T-helper 22 cell (primary cell): ENCODE data around the gene NUP62.

Experiments
- DNase-seq: peaks from one replicate; pipeline ENCODE4 v3.0.0-alpha.2; 2020; ENCODE audit warnings: low read depth

The NUP62 gene

DNA sequence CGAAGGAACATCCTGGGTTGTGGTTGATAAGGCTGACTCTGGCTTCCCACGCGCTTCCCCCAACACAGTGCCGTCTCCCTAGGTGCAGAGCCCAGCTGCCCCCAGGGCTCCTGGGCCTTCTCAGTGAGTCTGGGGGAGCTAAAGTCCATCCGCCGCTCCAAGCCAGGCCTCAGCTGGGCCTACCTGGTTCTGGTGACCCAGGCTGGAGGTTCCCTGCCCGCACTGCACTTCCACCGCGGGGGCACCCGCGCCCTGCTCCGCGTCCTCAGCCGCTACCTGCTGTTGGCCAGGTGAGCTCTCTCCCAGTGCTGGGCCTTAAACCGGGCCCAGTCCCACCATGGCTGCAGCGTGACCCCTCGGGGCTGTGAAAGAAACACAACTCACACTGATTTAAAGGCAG is 48.1 kb downstream of the NUP62 start:
- DNase-seq = no peak

DNA sequence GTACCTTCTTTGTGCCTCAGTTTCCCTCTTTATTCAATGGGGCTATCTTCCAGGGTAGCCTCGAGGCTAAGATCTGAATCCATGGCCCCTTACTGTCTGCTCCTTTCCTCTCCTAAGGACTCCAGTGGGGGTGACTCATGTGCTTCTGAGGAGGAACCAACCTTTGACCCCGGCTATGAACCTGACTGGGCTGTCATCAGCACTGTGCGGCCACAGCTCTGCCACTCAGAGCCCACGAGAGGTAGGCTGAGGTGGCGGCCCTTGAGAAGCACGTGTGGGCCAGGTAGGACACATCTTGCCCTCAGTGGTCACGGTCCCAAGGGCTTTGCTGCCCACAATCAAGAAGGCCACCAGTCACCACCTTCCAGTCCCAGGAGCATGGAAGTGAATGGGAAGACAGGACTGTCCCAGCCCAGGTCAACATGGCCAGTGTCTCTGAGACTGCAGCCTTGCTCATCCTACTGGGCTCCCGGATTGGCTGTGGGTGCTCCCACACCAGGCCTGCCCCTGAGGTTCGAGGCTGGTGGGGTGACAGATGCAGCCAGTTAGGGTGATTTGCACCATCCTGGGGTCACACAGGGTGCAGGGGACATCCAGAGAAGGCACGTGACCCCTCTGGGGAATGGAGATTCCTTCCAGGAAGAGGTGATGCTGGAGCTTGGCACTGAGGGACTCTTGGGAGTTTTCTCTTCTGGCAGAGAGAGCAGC is 49.0 kb downstream of the NUP62 start:
- DNase-seq = no peak

DNA sequence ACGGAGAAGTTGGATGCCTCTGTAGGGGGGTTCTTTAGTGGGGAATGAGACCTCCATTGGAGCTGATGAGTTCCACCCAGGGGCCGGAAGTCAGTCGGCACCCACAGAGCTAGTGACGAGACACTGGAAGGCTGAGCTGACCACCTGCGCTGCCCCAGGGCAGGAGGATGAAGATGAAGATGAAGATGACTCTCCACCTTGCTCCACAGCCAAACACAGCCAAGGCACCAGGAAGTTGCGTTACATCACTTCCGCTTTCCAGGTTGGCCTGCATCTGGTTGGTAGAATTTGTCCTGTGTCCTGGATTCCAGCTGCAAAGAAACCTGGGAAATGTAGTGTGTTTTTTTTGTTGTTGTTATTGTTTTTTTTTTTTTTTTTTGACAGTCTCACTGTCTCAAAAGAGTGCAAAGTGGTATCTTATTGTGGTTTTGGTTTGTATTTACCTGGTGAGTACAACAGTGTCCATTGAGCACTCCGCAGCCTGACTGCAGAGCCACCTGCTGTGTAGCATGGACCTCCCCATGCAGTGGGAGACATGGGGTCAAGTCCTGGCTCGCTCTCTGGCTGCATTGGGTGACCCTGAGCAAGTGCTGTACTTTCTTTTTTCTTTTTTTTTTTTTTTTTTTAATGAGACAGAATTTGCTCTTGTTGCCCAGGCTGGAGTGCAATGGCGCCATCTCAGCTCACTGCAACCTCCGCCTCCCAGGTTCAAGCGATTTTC is 49.9 kb downstream of the NUP62 start:
- DNase-seq = no peak

DNA sequence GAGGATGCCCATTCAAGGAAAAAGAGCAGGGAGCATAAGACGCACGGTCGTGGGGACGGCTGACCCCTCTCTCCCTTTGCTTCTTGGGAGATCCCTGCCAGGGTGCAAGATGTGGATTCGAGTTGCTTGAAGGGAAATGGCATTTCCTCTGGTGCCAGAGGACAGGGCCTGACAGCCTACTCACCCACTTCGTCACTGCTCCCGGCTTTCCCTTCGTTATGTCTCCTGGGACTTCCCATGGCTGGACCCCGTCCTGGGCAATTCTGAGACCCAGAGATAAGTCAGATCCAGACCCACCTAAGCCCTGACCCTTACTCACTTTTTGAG is 50.6 kb downstream of the NUP62 start:
- DNase-seq = no peak

DNA sequence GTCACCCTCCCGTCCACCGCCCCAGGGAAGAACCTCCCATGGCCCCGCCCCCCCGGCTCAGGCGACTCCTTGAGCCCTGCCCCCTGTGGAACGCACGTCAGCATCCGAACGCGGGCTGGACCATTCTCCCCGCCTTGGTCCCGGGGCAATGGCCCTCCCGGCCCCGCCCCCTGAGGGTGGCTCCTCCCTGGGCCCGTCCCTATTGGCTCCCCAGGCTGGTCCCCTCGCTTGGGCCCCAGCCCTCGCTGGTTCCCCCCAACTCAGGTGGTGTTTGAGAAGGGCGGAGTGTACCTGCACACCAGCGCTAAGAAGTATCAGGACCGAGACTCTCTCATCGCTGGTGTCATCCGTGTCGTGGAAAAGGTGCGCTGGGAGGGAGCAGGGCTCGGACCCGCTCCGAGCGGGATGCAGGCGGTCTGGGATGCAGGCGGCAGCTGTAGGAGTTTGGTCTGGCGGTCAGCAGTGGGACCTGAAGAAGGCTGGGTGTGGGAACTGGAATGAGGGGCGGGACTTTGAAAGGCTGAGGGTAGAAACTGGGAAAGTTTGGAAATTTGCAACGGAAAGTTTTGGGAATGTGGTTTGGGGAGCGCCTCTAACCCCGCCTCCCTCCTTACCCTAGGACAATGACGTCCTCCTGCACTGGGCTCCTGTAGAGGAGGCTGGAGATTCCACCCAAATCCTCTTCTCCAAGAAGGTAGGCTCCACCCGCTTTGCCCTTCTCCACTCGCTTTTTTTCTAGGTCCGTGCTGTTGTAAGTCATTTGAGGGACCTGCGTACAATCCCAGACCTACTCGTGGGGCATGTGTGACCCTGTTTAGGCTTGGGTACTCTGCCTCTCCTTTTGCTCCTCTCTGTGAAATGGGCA is 51.2 kb downstream of the NUP62 start:
- peak; percentile 98 for DNase-seq

DNA sequence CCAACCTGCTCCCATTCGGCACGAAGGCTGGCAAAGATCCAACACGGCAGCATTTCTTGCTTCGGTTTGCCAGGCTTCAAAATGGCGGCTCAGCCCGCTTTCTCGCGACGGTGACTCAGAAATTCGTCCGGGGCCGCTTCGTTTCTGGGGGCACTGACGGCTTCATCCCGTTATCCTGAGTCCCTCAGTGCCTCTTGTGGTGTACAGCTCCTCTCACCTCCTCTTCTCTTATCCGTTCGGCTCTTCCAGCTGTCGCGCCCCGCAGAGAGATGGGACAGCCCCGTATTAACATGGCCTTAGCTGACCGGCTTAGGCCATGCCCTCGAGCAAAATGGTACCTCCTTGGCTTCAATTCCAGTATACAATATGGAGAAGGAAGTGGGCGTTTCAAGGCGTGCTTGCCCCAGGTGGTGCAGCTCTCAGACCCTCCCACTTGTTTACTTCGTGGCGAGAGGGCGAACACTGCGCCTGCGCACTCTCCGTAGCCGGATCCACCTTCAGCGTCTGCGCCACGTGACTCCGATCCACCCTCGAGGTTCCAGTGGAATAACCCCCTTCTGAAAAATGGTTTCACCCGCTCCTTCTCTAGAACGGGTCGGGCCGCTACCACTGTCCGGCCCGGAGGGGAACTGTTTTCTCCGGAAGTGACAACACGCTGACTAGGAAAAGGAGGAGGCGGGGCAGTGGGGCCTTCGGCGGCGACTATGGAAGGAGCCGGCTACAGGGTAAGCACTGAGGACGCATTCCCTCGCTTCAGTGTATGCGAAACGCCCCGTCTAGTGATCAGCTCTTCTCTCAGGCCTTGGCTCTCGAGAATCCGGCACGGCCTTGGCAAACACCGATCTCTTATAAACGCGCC is 52.1 kb downstream of the NUP62 start, which contains the start of the genes AKT1S1 and TBC1D17:
TSS of gene AKT1S1 (minus strand) at position 336 of the 859 bp plus-strand sequence. CDS start 4,060 bp downstream, outside the sequence.
TSS of gene TBC1D17 (plus strand) at position 683 of the 859 bp plus-strand sequence. CDS start at position 705, 22 bp downstream.
- DNase-seq = peak; percentile 99

DNA sequence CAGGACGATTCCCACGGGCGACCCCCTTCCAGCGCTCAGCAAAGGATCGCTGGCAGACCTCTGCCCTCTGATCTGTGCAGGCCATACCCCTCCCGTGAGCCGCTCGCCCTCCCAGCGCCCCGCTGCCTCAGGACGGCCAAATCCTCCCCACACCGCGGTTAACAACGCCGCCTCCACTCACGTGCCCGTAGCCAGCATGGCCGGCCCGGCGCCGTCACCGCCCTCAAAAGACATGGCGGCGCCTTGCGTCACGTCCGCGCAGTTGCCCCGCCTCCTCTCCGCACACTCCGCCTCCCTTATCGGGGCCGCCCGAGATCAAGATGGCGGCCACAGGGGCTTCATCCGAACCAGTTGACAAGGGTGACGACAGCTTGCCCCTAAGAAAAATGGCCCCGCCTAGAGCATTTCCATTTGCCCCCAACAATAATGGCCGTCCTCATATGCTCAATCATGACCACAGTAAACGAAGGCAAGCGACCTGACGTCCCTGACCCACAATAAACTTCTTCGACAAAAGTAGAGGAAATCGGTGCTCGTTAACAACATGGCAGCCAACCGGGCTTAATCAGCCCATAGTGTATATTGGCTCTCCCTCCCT is 52.8 kb downstream of the NUP62 start:
- peak; percentile 95 for DNase-seq

DNA sequence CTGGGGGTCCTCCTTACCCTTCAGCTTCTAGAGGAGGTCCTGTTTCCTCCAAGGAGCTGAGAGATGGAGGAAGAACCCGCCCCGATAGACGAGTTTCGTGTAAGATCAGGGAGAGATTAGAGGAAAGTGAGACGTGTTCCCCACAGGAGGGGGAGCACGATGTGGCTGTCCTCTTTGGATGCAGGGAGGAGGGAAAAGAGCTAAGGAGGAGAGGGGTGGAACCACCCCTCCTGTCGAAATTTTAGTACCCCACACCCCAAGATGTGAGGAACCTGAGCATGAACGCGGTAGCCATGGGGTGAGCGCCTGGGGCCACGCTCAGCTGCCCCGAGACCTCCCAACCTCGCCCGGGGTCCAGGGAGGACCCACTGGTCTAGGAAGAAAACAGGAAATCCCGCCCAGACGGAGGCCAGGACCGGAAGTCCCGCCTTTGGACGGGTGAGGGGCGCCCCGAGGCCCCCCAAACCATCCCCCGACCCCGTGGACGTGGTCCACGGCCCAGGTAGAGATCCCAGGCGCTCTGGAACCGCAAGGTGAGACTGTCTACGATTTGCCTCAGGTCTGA is 53.4 kb downstream of the NUP62 start:
- peak; percentile 25 for DNase-seq

DNA sequence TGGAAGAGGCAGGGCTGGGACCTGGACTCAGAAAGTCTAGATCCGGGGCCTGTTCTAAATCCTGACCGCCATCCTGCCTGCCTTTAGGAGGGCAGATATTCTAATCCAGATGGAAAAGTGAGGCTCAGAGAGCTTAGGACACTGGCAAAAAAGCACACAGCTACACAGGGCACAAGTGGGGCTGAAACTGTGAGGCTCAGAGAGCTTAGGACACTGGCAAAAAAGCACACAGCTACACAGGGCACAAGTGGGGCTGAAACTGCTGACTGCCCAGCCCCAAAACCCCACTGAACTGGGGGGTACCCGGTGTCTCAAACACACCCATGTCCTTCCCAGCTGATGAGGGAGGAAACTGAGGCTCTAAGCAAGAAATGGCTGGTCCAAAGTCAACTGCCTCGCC is 54.1 kb downstream of the NUP62 start:
- no peak for DNase-seq

DNA sequence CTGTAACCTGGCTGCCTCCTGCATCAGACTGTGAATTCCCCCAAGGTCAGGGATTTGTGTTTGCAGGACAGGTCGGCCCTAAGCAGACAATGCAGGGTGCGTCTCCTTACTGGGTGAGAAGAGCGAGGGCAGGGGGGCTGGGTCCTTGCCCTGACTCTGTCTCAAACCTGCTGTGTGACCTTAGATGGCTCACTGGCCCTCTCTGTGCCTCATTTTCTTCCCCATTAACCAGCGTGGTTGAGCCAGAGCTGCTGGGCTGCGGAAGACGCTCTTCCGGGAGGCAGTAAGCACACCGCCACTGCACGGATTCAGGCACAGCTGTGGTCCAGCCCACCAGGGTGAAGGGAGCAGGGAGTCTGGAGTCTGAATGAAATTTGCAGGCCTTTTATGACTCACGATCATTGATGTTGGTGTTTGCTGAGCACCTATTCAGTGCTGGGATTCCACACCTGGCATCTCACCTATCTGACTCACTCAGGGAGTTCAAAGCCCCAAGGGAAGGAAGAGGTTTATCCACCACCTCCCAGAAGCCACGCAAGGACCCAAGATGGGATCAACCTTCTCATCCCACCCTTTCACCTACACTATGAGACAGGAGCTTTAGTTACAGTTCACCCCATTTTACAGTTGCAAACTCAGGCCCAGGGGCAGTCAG is 54.7 kb downstream of the NUP62 start:
- no peak for DNase-seq

DNA sequence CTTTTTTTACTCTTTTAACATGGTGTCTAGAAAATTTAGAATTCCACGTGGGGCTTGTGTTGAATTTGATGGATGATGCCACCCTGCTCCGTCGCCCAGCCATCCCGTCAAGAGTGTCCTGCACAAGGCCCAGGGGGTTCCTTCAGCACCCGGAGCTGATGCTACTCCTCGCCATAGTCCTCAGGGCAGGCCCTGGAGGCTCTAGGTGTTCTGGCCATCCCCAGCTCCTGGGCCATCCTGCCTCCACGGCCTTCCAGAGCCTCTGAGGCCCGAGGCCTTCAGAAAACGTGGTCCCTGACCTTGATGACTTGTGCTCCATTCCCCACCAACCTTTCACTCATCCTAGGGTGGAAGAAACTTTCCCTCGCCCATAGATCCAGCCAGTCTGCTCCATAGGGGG is 55.5 kb downstream of the NUP62 start:
- DNase-seq = no peak

DNA sequence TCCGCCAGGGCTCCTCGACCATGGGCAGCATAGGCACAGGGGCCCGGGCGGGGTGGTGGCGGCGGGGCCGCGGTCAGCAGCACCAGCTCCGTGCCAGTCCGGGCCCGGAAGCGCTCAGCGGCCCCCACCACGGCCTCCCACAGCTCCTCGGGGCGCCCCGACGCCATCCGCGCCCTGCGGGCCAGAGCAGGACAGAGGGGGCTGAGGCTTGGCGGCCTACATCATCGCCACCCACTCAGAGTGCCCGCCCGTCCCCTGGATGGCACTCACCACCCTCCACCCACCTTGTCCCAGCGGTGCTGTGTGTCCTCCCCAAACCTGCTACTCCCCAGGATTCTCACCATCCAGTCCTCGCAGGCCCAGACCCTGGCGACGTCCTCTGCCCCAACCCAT is 56.2 kb downstream of the NUP62 start:
- DNase-seq = no peak

DNA sequence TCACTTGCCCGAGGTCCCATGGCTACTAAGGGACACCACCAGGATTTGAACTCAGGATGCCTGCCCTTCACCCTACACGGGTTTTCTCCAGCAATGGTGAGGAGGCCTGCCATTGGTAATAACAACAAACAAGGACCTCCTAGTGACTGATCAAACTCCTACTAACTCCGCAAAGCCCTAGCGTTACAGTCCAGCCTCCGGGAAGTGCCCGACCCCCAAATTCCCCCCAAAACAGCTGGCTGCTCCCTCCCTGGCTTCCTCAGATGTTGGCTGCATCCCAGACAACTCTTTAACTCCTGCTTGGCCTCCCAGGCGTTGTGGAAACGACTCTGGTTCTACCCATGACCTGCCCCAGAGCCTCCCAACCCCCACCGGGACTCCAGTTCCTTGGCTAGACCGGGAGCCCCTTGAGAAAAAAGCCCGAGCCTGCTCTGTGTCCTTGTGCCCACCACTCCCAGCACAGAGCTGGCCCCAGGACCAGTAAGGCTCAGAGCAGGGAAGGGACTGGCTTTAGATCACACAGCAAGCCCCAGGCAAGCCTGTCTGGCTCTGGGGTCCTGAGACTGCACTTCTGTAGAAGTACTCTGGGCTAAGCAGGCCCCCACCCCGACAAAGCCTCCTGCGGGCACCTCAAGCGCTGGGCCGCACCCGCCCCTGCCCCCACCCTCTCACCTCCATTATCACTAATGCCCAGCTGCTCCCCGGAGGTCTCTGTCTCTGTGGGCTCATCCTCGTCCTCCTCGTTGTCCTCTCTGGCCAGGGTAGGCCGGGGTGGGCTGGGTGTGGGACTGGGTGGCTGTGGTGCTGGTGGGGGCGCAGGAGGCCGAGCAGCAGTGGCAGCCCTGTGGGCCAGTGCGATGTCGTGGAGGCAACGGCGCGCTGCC is 56.8 kb downstream of the NUP62 start:
- no peak for DNase-seq

DNA sequence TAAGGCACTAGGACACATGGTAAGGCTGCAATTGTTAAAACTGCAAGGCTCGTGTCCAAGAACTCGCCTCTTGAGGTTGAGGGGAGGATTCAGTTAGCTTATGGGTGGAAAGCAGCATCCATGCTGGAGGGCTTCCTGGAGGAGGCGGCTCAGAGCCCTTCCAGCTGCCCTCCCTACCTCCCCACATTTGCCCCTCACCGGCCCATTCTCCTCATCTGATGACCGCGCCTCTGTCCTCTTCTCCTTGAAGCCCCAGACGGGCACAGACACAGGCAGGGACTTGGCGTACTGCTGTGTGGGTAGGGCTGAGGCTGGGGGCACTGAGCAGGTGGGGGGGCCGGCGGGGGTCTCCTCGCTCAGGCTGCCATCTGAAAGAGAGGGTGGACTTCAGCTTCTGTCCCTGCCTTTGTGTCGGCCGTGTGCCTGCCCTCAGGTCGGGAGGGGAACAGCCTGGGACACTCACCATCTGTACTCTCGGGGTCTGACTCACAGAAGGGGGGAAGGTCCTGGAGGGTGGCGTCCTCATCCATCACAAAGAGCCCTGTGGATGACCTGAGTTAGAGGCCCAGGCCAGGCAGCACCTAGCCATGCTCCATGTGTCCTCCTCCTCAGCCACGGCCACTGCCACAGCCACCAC is 57.8 kb downstream of the NUP62 start:
- no peak for DNase-seq

DNA sequence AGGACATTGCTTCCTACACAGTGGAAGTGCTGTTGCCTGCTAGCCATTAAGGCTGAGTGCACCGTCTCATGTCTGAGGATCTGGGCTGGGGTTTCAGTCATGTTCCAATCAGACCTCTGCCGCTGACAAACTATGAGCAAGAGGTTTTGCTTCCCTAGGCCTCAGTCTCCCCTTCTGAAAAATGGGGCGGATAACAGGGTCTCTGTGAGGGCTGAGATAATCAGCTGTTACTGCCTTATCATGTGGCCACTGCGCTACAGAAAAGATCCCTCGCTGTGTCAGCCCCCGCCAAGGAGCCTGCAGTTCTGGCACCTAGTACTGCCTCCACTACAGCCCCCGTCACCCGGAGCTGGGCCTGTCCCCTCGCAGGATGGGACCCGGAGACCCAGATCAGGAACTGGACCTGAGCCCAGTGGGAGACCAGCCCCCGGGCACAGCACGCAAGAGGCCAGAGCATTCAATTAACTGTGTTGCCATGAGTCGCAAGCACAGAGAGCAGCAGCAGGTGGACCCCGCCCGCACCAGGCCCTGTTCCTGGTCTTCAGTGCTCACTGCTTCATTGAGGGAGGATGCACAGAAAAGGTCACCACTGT is 58.9 kb downstream of the NUP62 start:
- DNase-seq = no peak

DNA sequence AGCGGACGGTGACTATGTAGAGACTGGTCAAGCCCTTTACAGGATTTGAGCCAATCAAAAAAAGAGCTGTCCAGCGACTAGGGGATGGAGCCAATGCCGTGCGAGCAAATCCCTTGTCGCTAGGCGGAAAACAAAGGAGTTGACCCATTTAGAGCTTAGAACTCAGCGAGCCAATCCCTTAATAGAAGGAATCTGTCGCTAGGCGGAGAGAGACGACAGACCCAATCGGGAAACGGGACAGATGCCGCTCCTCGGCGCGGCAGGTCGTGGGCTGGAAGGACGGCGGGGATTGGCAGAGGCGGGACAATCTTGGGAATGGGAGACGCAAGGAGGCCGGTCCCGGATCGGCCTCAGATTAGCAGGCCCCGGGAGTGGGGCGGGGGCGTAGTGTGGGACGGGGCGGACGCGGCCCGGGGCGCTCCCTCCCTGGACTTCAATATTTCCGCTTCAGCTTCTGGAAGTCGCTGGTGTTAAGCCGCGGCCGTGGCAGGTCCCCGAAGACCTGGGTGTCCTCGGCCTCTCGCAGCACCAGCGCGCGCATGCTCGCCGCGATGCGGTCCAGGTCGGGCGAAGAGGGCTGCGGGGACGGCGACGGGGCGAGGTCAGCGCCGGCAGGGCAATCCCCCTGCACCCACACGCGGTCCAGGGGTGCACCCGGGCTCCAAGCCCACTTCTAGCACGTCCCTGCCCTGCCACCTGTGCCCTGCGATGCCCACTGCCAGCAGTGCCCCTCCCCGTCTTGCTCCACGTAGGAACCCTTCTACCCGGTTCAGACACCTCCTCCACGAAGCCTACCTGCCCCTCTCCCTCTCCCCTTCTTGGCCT is 59.6 kb downstream of the NUP62 start:
- DNase-seq = peak; percentile 87

DNA sequence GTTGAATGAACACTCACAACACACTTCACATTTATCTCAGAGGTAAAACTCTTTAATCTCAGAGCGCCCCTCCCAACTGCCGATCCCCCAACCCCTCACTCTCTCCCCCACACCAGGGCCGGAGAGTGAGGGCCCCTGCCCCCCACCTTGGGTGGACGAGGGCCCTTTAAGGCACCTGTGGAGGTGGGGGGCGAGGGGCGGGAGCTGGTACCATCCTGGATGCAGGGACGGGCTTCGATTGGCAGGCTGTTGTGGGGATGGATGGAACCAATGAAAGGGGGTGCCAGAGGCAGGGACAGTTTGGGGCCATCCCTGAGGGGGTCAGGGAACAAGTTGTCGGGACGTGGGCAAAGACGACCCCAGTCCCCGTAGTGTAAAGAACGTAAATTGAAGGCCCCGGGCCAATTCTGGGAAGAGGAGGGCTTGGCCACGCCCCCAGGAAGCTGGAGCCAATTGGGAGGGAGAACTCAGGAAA is 60.3 kb downstream of the NUP62 start:
- no peak for DNase-seq
